NCI-H524 treated with DMSO at 0.1 percent for 48 hours (cell line): ENCODE results near the gene PDE2A.

Source experiments
- DNase-seq: peaks from one replicate; lab custom pipeline; 2025; lab: John Stamatoyannopoulos, UW

The PDE2A gene

GRCh38 chr11:72613977-72614376 lies 60.2 kb downstream of the PDE2A start:
- DNase-seq: no peak

- no peak for DNase-seq
Measured at GRCh38 chr11:72613450-72613849, 60.8 kb downstream of the PDE2A start.

- DNase-seq: no peak
Measured at GRCh38 chr11:72609476-72609875, 64.7 kb downstream of the PDE2A start.

GRCh38 chr11:72609045-72609444 lies 65.2 kb downstream of the PDE2A start:
- no peak for DNase-seq

- no peak for DNase-seq
Measured at GRCh38 chr11:72607496-72607895, 66.7 kb downstream of the PDE2A start.

GRCh38 chr11:72606748-72607468 lies 67.3 kb downstream of the PDE2A start:
- DNase-seq: no peak

- no peak for DNase-seq
Measured at GRCh38 chr11:72605973-72606747, 68.1 kb downstream of the PDE2A start.

GRCh38 chr11:72604256-72604655 lies 70.0 kb downstream of the PDE2A start:
- DNase-seq: no peak

GRCh38 chr11:72602250-72602904 lies 71.8 kb downstream of the PDE2A start:
- no peak for DNase-seq

- DNase-seq: no peak
Measured at GRCh38 chr11:72600557-72600956, 73.7 kb downstream of the PDE2A start.

- no peak for DNase-seq
Measured at GRCh38 chr11:72599325-72600117, 74.7 kb downstream of the PDE2A start.

- DNase-seq: no peak
Measured at GRCh38 chr11:72598906-72599305, 75.3 kb downstream of the PDE2A start.

- DNase-seq: no peak
Measured at GRCh38 chr11:72598466-72598865, 75.8 kb downstream of the PDE2A start.

GRCh38 chr11:72597721-72598120 lies 76.5 kb downstream of the PDE2A start:
- no peak for DNase-seq

- no peak for DNase-seq
Measured at GRCh38 chr11:72595292-72595684, 78.9 kb downstream of the PDE2A start.

- DNase-seq: no peak
Measured at GRCh38 chr11:72594493-72595291, 79.5 kb downstream of the PDE2A start.

GRCh38 chr11:72592698-72593495 lies 81.3 kb downstream of the PDE2A start:
- DNase-seq: no peak

GRCh38 chr11:72591785-72592502 lies 82.3 kb downstream of the PDE2A start:
- peak; percentile 68 for DNase-seq

- no peak for DNase-seq
Measured at GRCh38 chr11:72591023-72591422, 83.2 kb downstream of the PDE2A start.
